NCI-H128 (cell line): ENCODE results near the gene PTCHD4.
"Not testable (repeated sequence)": the region's sequence is repeated elsewhere in the genome, so short reads cannot be mapped to it uniquely, and the experiment has no call there.

ENCODE experiments used
- DNase-seq: peaks from one replicate; lab custom pipeline; 2025; ENCODE audit not compliant: unreplicated experiment; lab: John Stamatoyannopoulos, UW

The PTCHD4 gene

GRCh38 chr6:48111143-48111506, at the start of gene PTCHD4:
PTCHD4 (minus strand) TSS chr6:48111197; CDS start chr6:48068957, 42,240 bp downstream.
- DNase-seq = no peak

DNA sequence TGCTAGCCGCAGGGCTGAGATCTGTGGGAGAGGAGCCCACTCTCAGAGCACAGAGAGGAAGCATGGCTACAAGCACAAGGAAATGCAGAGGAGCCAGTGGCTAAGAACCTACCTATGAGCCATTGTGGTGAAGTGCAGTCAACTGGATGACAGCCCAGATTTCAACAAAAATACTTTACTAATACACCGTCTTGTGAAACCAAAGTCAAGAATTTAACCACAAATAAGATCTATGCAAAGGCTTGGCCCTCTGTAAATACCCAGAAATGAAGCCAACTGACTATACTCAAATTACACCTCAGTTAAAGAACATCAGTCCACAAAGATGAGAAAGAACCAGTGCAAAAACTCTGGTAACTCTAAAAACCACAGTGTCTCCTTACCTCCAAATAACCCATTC, 40.1 kb upstream of the PTCHD4 start:
- DNase-seq = no peak

DNA sequence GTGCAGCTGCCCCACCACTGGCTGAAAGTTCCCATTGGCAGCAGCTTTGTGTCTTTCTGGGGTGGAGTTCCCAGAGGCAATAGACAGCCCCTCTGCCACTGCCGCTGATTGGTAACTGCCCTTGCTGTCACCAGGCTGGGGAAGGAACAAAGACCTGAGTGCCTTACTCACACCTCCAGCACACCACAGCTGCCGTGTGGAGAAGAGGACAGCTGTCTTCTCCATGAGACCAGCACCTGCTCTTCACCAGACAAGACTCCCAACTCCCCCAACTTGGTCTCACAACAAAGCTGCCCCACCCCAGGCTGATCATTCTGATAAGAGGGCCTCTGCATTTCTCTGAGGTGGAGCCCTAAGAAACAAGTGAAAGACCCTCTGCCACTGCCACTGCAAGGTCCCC, 39.7 kb upstream of the PTCHD4 start:
- no peak for DNase-seq

GRCh38 chr6:48147051-48147450, 36.1 kb upstream of the PTCHD4 start:
- no peak for DNase-seq

GRCh38 chr6:48144021-48144420, 33.0 kb upstream of the PTCHD4 start:
- DNase-seq = no peak

- DNase-seq = no peak
Measured at GRCh38 chr6:48141975-48142374, 31.0 kb upstream of the PTCHD4 start.

DNA sequence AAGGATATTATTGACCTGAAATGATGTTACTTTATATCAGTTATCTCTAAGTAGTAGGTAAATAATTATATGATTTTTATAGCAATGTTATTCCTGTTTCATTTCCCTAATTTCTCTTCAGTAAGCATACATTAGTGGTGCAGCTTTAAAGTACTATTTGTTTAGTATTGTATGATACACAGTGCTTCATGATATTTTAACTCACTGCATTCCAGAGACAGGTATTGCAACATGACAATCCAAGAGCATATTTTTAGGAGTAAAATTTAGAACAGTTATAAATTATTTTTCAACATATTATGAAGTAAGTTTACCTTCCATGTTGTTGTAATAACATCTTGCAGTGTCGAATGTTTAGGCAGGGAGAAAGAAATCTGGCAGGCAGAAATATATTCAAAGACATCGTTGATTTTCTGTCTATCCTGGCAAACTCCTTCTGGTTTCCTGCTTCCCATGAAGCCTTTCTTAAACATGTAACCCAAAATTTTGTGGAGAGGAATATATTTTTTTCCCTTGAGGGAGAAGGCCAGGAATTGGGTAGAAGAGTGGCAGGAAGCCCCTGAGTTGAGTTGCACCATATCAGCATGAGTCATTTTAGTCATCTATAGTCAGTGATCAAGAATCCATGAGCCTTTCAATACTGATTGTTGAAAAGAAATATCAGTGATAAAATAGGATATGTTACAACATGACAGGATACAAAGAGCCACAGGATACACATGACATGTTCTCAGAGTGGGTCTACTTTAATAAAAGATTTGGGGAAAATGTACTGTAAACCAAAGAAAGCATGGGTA, 29.0 kb upstream of the PTCHD4 start:
- no peak for DNase-seq

DNA sequence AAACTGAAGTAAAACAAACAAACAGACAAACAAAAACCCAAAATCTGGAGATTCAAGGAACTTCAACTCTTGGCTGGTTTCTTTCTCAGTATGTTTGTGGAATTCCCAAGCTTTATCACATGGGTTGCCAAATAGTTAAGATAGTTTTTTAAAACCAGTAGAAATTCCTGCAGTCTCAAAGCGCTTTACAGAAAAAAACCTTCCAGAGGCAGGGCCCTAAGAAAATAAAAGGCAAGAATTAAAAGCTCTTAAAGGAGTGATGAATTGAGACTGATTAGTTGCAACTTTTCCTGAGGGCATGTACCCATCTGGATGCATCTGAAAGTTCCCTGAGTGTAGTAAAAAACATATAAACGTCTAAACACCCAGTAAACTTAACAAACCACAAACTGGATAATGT, 25.9 kb upstream of the PTCHD4 start:
- no peak for DNase-seq

DNA sequence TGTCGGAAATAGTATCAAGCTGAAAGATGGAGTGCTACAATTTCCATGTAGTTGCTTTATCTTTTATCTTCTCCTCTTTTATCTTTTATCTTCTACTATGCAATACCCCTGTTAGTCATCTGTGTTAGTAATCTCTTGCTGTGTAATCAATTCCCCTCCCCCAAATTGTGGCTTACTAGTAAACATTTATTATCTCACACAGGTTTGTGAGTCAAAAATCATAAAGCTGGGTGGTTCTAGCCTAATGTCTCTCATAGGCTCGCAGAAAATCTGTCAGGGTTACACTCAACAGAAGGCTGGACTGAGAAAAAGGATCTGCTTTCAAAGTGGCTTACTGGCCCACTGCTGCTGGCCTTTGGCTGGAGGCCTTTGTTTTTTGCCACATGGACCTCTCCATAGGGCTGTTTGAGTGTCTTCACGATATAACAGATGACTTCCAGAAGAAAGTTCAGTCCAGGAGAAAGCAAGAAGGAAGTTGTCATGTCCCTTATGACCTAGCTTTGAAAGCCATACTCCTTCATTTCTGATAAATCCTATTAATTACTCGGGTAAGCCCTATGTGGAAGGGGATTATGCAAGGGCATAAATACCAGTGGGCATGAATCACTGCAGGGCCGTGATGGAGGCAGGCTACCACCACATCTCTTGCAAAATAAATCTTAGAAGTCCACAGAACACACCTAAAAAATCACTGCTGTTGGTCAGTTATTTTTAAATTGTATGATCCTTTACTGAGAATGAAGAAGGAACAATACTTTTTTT, 24.5 kb upstream of the PTCHD4 start:
- no peak for DNase-seq

DNA sequence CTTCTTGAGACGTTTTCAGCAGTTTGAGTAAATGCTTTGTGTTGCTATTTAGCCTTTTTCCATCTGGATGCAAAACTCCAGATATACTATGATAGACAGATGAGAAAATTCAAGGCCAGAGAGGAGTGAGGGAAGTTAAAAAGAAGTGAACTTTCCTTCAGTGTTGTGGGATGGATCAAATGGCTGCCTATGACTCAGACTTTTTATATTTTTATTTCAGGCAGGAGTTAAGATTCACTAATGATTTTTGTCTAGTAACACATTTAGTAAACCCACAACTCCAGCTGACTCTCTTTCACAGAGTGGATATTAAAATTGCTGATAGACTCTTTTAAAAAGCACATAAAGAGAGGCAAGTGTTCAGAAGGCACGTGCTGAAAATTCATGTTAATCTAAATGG, 23.2 kb upstream of the PTCHD4 start:
- no peak for DNase-seq

DNA sequence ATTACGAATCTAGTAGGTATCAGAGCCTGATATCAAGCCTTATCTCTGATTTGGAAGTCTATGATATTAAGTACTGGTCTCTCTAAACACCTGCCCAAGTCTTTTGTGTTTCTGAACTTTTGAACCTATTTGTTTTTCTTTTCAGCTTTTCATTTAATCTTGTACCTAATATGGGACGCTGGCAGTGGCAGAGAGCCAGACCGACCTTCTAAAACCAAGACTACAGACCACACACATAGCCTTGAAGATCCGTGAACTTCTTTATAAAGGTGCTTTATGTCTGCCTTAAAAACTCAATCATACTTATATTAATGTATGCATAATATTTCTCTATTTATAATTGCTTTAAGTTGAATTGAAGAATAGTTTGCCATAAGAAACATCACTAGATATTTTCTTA, 12.6 kb upstream of the PTCHD4 start:
- no peak for DNase-seq

GRCh38 chr6:48121983-48122749, 11.2 kb upstream of the PTCHD4 start:
- DNase-seq = not testable (repeated sequence)

GRCh38 chr6:48116699-48117645, 6.0 kb upstream of the PTCHD4 start:
- DNase-seq = no peak

DNA sequence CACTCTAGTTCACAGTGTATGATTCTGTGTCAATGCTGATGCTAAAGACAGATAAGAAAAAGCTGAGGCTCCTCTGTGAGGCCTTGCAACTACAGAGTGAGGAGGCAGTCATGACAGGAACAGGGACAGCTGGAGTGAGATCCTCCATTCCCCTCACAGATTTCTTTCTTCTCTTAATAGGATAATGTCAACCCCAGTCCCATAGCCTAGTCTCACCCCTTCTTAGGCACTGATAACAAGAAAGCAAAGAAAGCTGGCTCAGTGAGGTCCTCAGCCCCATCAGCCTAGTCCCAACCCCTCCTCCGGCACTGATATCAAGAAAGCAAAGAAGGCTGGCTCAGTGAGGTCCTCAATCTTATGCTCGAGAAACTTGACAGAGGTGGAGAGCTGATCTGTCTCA, 2.1 kb upstream of the PTCHD4 start:
- no peak for DNase-seq

DNA sequence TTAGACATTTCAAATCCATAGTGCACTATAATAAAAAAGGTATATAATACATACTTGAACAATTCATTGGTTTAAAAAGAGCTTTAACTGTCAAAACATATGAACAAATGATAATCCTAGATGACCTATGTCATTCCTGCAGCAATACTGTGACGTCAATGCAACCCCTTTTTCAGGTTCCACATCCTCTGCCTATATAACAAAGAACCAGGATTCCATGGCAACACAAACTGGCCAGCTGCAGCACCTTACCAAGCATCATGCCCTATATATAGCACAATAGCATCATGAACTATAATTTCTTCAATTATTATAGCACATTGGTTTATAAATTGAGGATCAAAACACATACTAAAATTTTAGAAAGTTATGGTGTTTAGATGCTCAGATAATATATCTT, 578 bp upstream of the PTCHD4 start:
- no peak for DNase-seq

- no peak for DNase-seq
Measured at GRCh38 chr6:48110436-48111142, 408 bp downstream of the PTCHD4 start.

GRCh38 chr6:48109944-48110343, 1.1 kb downstream of the PTCHD4 start:
- no peak for DNase-seq

DNA sequence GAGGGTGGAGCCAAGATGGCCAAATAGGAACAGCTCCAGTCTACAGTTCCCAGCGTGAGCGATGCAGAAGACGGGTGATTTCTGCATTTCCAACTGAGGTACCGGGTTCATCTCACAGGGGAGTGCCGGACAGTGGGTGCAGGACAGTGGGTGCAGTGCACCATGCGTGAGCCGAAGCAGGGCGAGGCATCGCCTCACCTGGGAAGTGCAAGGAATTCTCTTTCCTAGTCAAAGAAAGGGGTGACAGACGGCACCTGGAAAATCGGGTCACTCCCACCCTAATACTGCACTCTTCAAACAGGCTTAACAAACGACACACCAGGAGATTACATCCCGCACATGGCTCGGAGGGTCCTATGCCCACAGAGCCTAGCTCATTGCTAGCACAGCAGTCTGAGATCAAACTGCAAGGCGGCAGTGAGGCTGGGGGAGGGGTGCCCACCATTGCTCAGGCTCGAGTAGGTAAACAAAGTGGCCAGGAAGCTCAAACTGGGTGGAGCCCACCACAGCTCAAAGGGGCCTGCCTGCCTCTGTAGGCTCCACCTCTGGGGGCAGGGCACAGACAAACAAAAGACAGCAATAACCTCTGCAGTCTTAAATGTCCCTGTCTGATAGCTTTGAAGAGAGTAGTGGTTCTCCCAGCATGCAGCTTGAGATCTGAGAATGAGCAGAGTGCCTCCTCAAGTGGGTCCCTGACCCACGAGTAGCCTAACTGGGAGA, 8.4 kb downstream of the PTCHD4 start:
- not testable (repeated sequence) for DNase-seq

GRCh38 chr6:48101290-48101689, 9.7 kb downstream of the PTCHD4 start:
- no peak for DNase-seq

DNA sequence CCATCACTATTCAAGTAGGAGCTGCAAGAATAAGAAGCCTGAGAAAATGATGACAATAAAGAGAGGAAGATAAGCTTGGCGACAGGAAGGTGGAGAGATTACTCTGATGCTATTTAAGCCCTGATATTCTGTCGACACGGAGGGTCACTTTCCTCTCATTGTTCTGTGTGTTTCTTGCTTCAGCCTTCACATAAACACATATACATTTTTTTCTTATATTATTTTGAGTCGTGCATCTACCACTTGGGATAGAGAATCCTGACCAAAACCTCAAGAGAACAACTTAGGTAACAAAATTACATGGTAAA, 10.5 kb downstream of the PTCHD4 start:
- DNase-seq = no peak
